HepG2 (cell line): ENCODE results near the gene BLOC1S1. TPM values are rescaled to one million over a fixed set of nuclear protein-coding genes. Genes with fewer than 3 reads are reported as not detected.

ENCODE experiments used
- ATAC-seq: fragments of 200-7000 bp; cut with Tn5 transposase; 3 replicates; pipeline ENCODE4 v1.9.1; 2020; ENCODE audit warnings: mild to moderate bottlenecking, moderate library complexity
- BruUV-seq: library from RNA; stranded (reverse); fragments of 400-500 nt; replicated peaks from 2 replicates; lab custom pipeline; 2021; lab: Mats Ljungman, UMichigan
- CTCF ChIA-PET: fragments of 300-600 bp; formaldehyde crosslinking; extraction: SDS; loops from one replicate; lab custom pipeline; 2021; ENCODE audit warnings: low total read pairs, inconsistent platforms, low intra/inter-chr PET ratio; lab: Yijun Ruan, JAX
- POLR2A ChIA-PET: fragments of 350-600 bp; sonication (Branson Sonifier 250); formaldehyde crosslinking; loops from one replicate; lab custom pipeline; 2020; ENCODE audit warnings: antibody characterized with exemption, inconsistent platforms; lab: Yijun Ruan, JAX
- DNase-seq: peaks from one replicate; pipeline ENCODE4 v3.0.0-alpha.2; 2015; ENCODE audit warnings: low spot score
- FAIRE-seq: peaks from 3 replicates; lab custom pipeline; 2011; peaks lifted over from hg19 to GRCh38; lab: Jason Lieb, UNC
- H2AFZ ChIP-seq: one replicate; pipeline ENCODE4 v1.6.1; 2011; ENCODE audit warnings: low read length, inconsistent platforms
- H3K27ac ChIP-seq: fragments of 300-600 bp; 3 replicates; pipeline ENCODE4 v1.8.0; 2011; ENCODE audit warnings: mixed run types, mild to moderate bottlenecking, mixed read lengths, low read length, inconsistent platforms; ENCODE audit not compliant: insufficient read depth; ENCODE audit errors: extremely low read length
- H3K27me3 ChIP-seq, 2 experiments: fragments of 200-600 bp in 1 of 2; 2 replicates in 1 of 2; 3 replicates in 1 of 2; pipeline versions ENCODE4 v1.6.0 to v1.8.0; 2011; ENCODE audit warnings: low read length in 2 of 2, mild to moderate bottlenecking in 2 of 2, moderate library complexity in 2 of 2, inconsistent platforms in 1 of 2; ENCODE audit not compliant: insufficient read depth in 2 of 2, control insufficient read depth in 1 of 2
- H3K36me3 ChIP-seq, 2 experiments: fragments of 200-600 bp in 1 of 2; replicated peaks in 1 of 2; 2 replicates in 1 of 2; 3 replicates in 1 of 2; pipeline versions ENCODE4 v1.5.1 to v1.8.0; 2011; ENCODE audit warnings: low read length in 2 of 2, inconsistent platforms in 1 of 2; ENCODE audit not compliant: insufficient read depth in 2 of 2, control insufficient read depth in 1 of 2
- H3K4me1 ChIP-seq: 2 replicates; pipeline ENCODE4 v1.5.1; 2012; ENCODE audit warnings: low read length, inconsistent platforms; ENCODE audit not compliant: insufficient read depth
- H3K4me2 ChIP-seq: 2 replicates; pipeline ENCODE4 v1.6.0; 2011; ENCODE audit warnings: low read depth, low read length, inconsistent platforms
- H3K4me3 ChIP-seq, 3 experiments: fragments of 200-600 bp in 1 of 3; sonication (generic), shearing (Covaris generic) in 1 of 3; replicated peaks in 1 of 3; 2 replicates each; pipeline ENCODE4 v1.5.1; 2011 to 2016; ENCODE audit warnings: low read length in 3 of 3, inconsistent platforms in 2 of 3, low read depth in 2 of 3, mild to moderate bottlenecking in 2 of 3, control low read depth in 1 of 3, mixed read lengths in 1 of 3; ENCODE audit not compliant: insufficient read depth in 1 of 3
- H3K79me2 ChIP-seq: one replicate; pipeline ENCODE4 v1.6.1; 2011; ENCODE audit warnings: low read length, inconsistent platforms; ENCODE audit not compliant: insufficient read depth
- H3K9ac ChIP-seq: 2 replicates; pipeline ENCODE4 v1.6.0; 2011; ENCODE audit warnings: mild to moderate bottlenecking, low read depth, low read length, inconsistent platforms; ENCODE audit not compliant: insufficient read depth
- H3K9me3 ChIP-seq: 2 replicates; pipeline ENCODE4 v1.5.1; 2012; ENCODE audit warnings: mild to moderate bottlenecking, low read length
- H4K20me1 ChIP-seq: 2 replicates; pipeline ENCODE4 v1.6.0; 2011; ENCODE audit warnings: inconsistent platforms, mild to moderate bottlenecking, low read length, moderate library complexity; ENCODE audit not compliant: insufficient read depth
- ERF ChIP-seq: IDR thresholded peaks from 2 replicates; pipeline ENCODE4 v1.6.1; 2018; ENCODE audit warnings: missing biosample characterization, missing genetic modification reagents
- NR2F6 ChIP-seq, 2 experiments: IDR thresholded peaks; 2 replicates each; pipeline ENCODE4 v1.6.1; 2016; ENCODE audit warnings: antibody characterized with exemption in 1 of 2, mild to moderate bottlenecking in 1 of 2
- ZNF20 ChIP-seq: sonication (generic); formaldehyde crosslinking; IDR thresholded peaks from 2 replicates; pipeline ENCODE4 v1.4.0; 2020; ENCODE audit warnings: mild to moderate bottlenecking, moderate library complexity, missing genetic modification reagents
- ZNF333 ChIP-seq: sonication (generic); formaldehyde crosslinking; IDR thresholded peaks from 2 replicates; pipeline ENCODE4 v1.4.0; 2020; ENCODE audit warnings: mild to moderate bottlenecking, missing genetic modification reagents, borderline replicate concordance
- ZNF496 ChIP-seq: sonication (generic); formaldehyde crosslinking; IDR thresholded peaks from 2 replicates; pipeline ENCODE4 v1.8.1; 2023; ENCODE audit warnings: mild to moderate bottlenecking, moderate library complexity, missing genetic modification reagents; ENCODE audit not compliant: insufficient replicate concordance
- WGBS: methylation state at CpG from one replicate; pipeline ENCODE4 v1.1.6; 2017; ENCODE audit warnings: low lambda C conversion rate; 5-methylcytosine and 5-hydroxymethylcytosine counted together
- in situ Hi-C: cut with HindIII; loops from 2 replicates; pipeline ENCODE4 v1.10.0; 2017; ENCODE audit warnings: low pct_unique_long_range_greater_than_20kb; ENCODE audit not compliant: extremely low pct_ligation_motif_present
- intact Hi-C: fragments of 100-400 bp; cut with micrococcal nuclease; formaldehyde crosslinking; loops from one replicate; pipeline ENCODE4 v1.10.0; 2022; ENCODE audit not compliant: unreplicated experiment
- polyA plus RNA-seq, 8 experiments: library from polyadenylated mRNA; depleted of rRNA in 3 of 8; stranded (reverse) in 7 of 8; unstranded in 1 of 8; fragments of >200 nt; fragmentation: Illumina TruSeq in 4 of 8; extraction: Trizol in 4 of 8; gene quantifications; 2 replicates each; pipeline versions ENCODE4 v1.2.1 to v1.2.3, GENCODE V29; 2011 to 2016; ENCODE audit warnings: low read depth in 4 of 8, missing spikeins in 1 of 8, mixed read lengths in 1 of 8; ENCODE audit not compliant: insufficient read depth in 1 of 8
- total RNA-seq, 5 experiments: library from RNA; depleted of rRNA; stranded (reverse); fragments of >200 nt; fragmentation: Illumina TruSeq; extraction: Trizol; gene quantifications; 2 replicates each; pipeline ENCODE4 v1.2.3, GENCODE V29; 2016; ENCODE audit warnings: low read depth in 1 of 5
- TF ChIP-seq, protein P1 (sequence below): sonication (generic); formaldehyde crosslinking; IDR thresholded peaks from 2 replicates; pipeline ENCODE4 v1.5.0; 2020; ENCODE audit warnings: mild to moderate bottlenecking, missing genetic modification reagents
- TF ChIP-seq, protein P2 (sequence below), 2 experiments: fragments of 450-650 bp in 1 of 2; sonication (generic) in 1 of 2; formaldehyde crosslinking in 1 of 2; IDR thresholded peaks; 2 replicates each; pipeline versions ENCODE4 v1.6.1 to v1.8.0; 2016 to 2022; ENCODE audit warnings: antibody characterized with exemption in 1 of 2, mild to moderate bottlenecking in 1 of 2, missing genetic modification reagents in 1 of 2
- TF ChIP-seq, protein P3 (sequence below): sonication (generic); formaldehyde crosslinking; IDR thresholded peaks from 2 replicates; pipeline ENCODE4 v1.5.0; 2020; ENCODE audit warnings: mild to moderate bottlenecking, missing genetic modification reagents

The BLOC1S1 gene
- total and polyA plus RNA-seq, 2 of the 13 experiments (the other 11 are each of a cell fraction or from before 2014, with no cell fraction given) = 55.1 to 95.3 TPM

DNA sequence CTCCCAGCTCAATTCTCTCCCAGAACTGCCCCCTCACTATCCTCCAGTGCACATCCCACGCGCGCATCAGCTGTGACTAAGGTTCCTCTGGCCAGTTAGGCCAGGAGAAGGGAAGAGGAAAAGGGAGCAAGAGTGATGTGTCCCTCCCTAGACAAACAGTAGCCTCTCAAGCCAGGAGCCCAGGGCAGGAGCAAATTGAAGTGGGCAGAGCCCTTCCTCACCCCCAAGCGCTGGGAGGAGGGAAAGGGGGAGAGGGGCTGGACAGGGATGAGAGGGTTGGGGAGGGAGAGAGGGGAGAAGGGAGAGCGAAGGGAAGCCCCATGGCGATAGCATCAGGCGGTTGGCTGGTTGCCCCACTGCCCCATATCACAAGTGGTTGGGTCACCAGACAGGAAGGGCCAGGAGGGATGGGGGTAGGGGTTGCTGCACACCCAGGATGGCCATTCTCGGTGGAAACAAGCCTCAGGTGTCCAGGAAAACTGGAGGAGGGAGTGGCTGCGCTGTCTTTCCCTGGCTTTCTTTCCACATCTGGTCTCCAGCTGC, 11.9 kb downstream of the BLOC1S1 start:
- intact Hi-C loops = loop anchor here (2.0 kb wide), 1 partner anchor 47 kb away; a partner anchor contains a TSS
- peak overlapping the region; percentile 79 for H3K27ac ChIP-seq
- H3K9ac ChIP-seq = peak overlapping the region; percentile 85
- H3K79me2 ChIP-seq = peaks cover 12% of the 10 kb centered on the region
- H3K36me3 ChIP-seq = peaks cover 10 to 25% of the 10 kb centered on the region in 2 experiments; a peak in 4 of 5 replicates
- H4K20me1 ChIP-seq = 0 out of 2 replicates have a peak, but pooled peaks cover 8% of the 10 kb centered on the region
- peak overlapping the region; percentile 84 to 89 (median 84) for H3K4me3 ChIP-seq
- peak overlapping the region; percentile 98 for H3K4me2 ChIP-seq
- TSS peak; percentile 52 for BruUV-seq
- in situ Hi-C loops = no loop called here
- DNase-seq (no peak), FAIRE-seq (no peak), ATAC-seq (0 out of 3 replicates have a peak, but pooled peaks have one; percentile 0)
- no peaks in the 10 kb centered on the region; a peak in 1 of 5 replicates for H3K27me3 ChIP-seq
- POLR2A ChIA-PET = no interaction called here
- 38% methylated on average over 9 of the region's 9 CpGs for WGBS
- peaks cover 53% of the 10 kb centered on the region for H3K4me1 ChIP-seq
- no peak overlapping the region for H2AFZ ChIP-seq
- H3K9me3 ChIP-seq = no peaks in the 10 kb centered on the region
- CTCF ChIA-PET = no interaction called here
- TF ChIP-seq ZNF333 (CRISPR knock-in tag) = no peak
- TF ChIP-seq ZNF496 (CRISPR knock-in tag) = no peak
- no peak for TF ChIP-seq NR2F6 (IDR thresholded peaks at IDR 0.05)
- TF ChIP-seq NR2F6 (CRISPR knock-in tag; IDR thresholded peaks at IDR 0.05) = no peak
- TF ChIP-seq, protein P1, sequence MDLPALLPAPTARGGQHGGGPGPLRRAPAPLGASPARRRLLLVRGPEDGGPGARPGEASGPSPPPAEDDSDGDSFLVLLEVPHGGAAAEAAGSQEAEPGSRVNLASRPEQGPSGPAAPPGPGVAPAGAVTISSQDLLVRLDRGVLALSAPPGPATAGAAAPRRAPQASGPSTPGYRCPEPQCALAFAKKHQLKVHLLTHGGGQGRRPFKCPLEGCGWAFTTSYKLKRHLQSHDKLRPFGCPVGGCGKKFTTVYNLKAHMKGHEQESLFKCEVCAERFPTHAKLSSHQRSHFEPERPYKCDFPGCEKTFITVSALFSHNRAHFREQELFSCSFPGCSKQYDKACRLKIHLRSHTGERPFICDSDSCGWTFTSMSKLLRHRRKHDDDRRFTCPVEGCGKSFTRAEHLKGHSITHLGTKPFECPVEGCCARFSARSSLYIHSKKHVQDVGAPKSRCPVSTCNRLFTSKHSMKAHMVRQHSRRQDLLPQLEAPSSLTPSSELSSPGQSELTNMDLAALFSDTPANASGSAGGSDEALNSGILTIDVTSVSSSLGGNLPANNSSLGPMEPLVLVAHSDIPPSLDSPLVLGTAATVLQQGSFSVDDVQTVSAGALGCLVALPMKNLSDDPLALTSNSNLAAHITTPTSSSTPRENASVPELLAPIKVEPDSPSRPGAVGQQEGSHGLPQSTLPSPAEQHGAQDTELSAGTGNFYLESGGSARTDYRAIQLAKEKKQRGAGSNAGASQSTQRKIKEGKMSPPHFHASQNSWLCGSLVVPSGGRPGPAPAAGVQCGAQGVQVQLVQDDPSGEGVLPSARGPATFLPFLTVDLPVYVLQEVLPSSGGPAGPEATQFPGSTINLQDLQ = 0 out of 2 replicates have a peak, but pooled peaks have one; percentile 28
- 0 out of 2 replicates have a peak, but pooled peaks have one; percentile 23 for TF ChIP-seq ERF
- TF ChIP-seq, protein P2, sequence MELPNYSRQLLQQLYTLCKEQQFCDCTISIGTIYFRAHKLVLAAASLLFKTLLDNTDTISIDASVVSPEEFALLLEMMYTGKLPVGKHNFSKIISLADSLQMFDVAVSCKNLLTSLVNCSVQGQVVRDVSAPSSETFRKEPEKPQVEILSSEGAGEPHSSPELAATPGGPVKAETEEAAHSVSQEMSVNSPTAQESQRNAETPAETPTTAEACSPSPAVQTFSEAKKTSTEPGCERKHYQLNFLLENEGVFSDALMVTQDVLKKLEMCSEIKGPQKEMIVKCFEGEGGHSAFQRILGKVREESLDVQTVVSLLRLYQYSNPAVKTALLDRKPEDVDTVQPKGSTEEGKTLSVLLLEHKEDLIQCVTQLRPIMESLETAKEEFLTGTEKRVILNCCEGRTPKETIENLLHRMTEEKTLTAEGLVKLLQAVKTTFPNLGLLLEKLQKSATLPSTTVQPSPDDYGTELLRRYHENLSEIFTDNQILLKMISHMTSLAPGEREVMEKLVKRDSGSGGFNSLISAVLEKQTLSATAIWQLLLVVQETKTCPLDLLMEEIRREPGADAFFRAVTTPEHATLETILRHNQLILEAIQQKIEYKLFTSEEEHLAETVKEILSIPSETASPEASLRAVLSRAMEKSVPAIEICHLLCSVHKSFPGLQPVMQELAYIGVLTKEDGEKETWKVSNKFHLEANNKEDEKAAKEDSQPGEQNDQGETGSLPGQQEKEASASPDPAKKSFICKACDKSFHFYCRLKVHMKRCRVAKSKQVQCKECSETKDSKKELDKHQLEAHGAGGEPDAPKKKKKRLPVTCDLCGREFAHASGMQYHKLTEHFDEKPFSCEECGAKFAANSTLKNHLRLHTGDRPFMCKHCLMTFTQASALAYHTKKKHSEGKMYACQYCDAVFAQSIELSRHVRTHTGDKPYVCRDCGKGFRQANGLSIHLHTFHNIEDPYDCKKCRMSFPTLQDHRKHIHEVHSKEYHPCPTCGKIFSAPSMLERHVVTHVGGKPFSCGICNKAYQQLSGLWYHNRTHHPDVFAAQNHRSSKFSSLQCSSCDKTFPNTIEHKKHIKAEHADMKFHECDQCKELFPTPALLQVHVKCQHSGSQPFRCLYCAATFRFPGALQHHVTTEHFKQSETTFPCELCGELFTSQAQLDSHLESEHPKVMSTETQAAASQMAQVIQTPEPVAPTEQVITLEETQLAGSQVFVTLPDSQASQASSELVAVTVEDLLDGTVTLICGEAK (IDR thresholded peaks at IDR 0.05) = no peak
- TF ChIP-seq, protein P2 (CRISPR knock-in tag; IDR thresholded peaks at IDR 0.05) = 0 out of 2 replicates have a peak, but pooled peaks have one; percentile 56
- TF ChIP-seq, protein P3, sequence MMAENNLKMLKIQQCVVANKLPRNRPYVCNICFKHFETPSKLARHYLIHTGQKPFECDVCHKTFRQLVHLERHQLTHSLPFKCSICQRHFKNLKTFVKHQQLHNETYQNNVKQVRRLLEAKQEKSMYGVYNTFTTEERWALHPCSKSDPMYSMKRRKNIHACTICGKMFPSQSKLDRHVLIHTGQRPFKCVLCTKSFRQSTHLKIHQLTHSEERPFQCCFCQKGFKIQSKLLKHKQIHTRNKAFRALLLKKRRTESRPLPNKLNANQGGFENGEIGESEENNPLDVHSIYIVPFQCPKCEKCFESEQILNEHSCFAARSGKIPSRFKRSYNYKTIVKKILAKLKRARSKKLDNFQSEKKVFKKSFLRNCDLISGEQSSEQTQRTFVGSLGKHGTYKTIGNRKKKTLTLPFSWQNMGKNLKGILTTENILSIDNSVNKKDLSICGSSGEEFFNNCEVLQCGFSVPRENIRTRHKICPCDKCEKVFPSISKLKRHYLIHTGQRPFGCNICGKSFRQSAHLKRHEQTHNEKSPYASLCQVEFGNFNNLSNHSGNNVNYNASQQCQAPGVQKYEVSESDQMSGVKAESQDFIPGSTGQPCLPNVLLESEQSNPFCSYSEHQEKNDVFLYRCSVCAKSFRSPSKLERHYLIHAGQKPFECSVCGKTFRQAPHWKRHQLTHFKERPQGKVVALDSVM (CRISPR knock-in tag) = no peak
- TF ChIP-seq ZNF20 = no peak
